ENCODE measurements around the gene APIP.

GRCh38 chr11:34865261-34865660 is 50.9 kb downstream of the APIP start:
- TF ChIP-seq, protein P1, sequence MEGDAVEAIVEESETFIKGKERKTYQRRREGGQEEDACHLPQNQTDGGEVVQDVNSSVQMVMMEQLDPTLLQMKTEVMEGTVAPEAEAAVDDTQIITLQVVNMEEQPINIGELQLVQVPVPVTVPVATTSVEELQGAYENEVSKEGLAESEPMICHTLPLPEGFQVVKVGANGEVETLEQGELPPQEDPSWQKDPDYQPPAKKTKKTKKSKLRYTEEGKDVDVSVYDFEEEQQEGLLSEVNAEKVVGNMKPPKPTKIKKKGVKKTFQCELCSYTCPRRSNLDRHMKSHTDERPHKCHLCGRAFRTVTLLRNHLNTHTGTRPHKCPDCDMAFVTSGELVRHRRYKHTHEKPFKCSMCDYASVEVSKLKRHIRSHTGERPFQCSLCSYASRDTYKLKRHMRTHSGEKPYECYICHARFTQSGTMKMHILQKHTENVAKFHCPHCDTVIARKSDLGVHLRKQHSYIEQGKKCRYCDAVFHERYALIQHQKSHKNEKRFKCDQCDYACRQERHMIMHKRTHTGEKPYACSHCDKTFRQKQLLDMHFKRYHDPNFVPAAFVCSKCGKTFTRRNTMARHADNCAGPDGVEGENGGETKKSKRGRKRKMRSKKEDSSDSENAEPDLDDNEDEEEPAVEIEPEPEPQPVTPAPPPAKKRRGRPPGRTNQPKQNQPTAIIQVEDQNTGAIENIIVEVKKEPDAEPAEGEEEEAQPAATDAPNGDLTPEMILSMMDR (IDR thresholded peaks at IDR 0.05 in 8 of 11, conservative IDR thresholded peaks at IDR 0.05 in 3 of 11) = no peak
- TF ChIP-seq POLR2A (IDR thresholded peaks at IDR 0.05) = no peak
- TF ChIP-seq POLR2AphosphoS5 (IDR thresholded peaks at IDR 0.05) = no peak
